ENCODE data around the gene WBP2NL.

WBP2NL gene

GRCh38 chr22:42022162-42022847, 23.7 kb downstream of the WBP2NL start:
- H3K4me3 ChIP-seq (ENCODE audit: low read depth, low read length): no peak overlapping the region
- in situ Hi-C loops (cut with HindIII; ENCODE audit: low sequenced_read_pairs): no loop called here
- no peak for DNase-seq (ENCODE audit: low read depth, low spot score)
- TF ChIP-seq CTCF (IDR thresholded peaks at IDR 0.05; ENCODE audit: low read depth, low read length): no peak

DNA sequence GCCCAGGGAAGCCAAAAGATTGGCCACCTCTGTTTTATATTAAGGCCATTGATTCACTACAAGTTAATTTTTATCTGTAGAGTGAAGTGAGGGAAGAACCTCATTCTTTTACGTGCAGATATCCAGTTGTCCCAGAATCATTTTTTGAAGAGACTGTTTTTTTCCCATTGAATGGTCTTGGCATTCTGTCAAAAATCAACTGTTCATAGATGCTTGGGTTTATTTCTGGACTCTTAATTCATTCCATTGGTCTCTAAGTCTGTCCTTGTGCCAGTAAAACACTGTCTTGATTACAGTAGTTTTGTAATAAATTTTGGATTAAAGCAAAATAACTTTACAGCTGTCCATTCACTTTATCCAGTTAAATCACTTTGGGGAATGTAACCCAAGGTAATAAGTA, 26.8 kb downstream of the WBP2NL start:
- TF ChIP-seq CTCF (IDR thresholded peaks at IDR 0.05; ENCODE audit: low read depth, low read length): no peak
- in situ Hi-C loops (cut with HindIII; ENCODE audit: low sequenced_read_pairs): no loop called here
- H3K4me3 ChIP-seq (ENCODE audit: low read depth, low read length): no peak overlapping the region

GRCh38 chr22:42026705-42027104, 28.1 kb downstream of the WBP2NL start:
- no peak for DNase-seq (ENCODE audit: low read depth, low spot score)
- H3K4me3 ChIP-seq (ENCODE audit: low read depth, low read length): no peak overlapping the region
- no peak for TF ChIP-seq CTCF (IDR thresholded peaks at IDR 0.05; ENCODE audit: low read depth, low read length)
- in situ Hi-C loops (cut with HindIII; ENCODE audit: low sequenced_read_pairs): no loop called here

More for the DNA sequence above, 26.8 kb downstream of the WBP2NL start:
- no peak for DNase-seq (ENCODE audit: low read depth, low spot score)

- in situ Hi-C loops (cut with HindIII; ENCODE audit: low sequenced_read_pairs): no loop called here
- no peak for TF ChIP-seq CTCF (IDR thresholded peaks at IDR 0.05; ENCODE audit: low read depth, low read length)
- DNase-seq (ENCODE audit: low read depth, low spot score): no peak
- no peak overlapping the region for H3K4me3 ChIP-seq (ENCODE audit: low read depth, low read length)
Observed at GRCh38 chr22:42033263-42034181, 34.9 kb downstream of the WBP2NL start.

DNA sequence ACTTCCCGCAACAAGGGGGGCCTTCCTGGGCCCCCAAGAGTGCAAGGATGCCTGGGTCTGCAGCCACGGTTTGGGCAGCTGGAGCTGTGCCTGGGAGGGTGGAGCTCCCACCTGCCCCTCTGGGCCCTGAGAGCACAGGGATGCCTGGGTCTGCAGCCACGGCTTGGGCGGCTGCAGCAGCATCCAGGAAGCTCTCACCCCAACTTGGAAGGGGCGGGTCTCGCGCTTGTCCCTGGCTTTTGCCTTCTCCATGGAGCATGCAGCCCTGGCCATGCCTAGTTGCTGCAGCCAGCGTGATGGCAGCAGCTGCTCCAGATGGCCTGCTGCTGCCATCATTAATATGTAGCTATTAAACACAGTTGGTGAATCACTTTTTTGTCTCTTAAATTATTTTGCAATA, 36.7 kb downstream of the WBP2NL start:
- no peak for TF ChIP-seq CTCF (IDR thresholded peaks at IDR 0.05; ENCODE audit: low read depth, low read length)
- DNase-seq (ENCODE audit: low read depth, low spot score): no peak
- H3K4me3 ChIP-seq (ENCODE audit: low read depth, low read length): no peak overlapping the region
- in situ Hi-C loops (cut with HindIII; ENCODE audit: low sequenced_read_pairs): no loop called here

DNA sequence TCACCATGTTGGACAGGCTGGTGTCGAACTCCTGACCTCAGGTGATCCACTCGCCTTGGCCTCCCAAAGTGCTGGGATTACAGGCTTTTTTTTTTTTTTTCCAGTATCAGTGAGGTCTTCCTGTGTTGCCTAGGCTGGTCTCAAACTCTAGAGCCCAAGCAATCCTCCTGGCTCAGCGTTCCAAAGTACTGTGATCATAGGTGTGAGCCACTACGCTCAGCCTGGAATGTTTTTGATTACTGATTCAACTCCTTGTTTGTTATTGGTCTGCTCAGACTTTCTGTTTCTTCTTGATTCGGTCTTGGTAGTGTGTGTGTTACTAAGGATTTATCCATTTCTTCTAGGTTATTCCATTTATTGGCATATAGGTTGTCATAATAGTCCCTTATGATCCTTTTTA, 40.7 kb downstream of the WBP2NL start:
- in situ Hi-C loops (cut with HindIII; ENCODE audit: low sequenced_read_pairs): no loop called here
- no peak overlapping the region for H3K4me3 ChIP-seq (ENCODE audit: low read depth, low read length)
- no peak for TF ChIP-seq CTCF (IDR thresholded peaks at IDR 0.05; ENCODE audit: low read depth, low read length)
- DNase-seq (ENCODE audit: low read depth, low spot score): no peak

Measured in astrocyte of the spinal cord (primary cell).